Panc1 (cell line): ENCODE data around the gene RNF220. TPM values are rescaled to one million over a fixed set of nuclear protein-coding genes. Genes with fewer than 3 reads are reported as not detected.

Experiments used
- ATAC-seq: fragments of 200-7000 bp; cut with Tn5 transposase; 2 replicates; pipeline ENCODE4 v1.9.1; 2020; ENCODE audit warnings: mild to moderate bottlenecking, moderate library complexity
- BruUV-seq: library from RNA; stranded (reverse); fragments of 400-500 nt; replicated peaks from 2 replicates; lab custom pipeline; 2021; lab: Mats Ljungman, UMichigan
- CTCF ChIA-PET: fragments of 300-600 bp; sonication (Branson Sonifier 250); formaldehyde crosslinking; loops from one replicate; lab custom pipeline; 2022; ENCODE audit warnings: antibody characterized with exemption; lab: Charles Lee
- POLR2A ChIA-PET: fragments of 300-600 bp; sonication (Branson Sonifier 250); formaldehyde crosslinking; loops from one replicate; lab custom pipeline; 2022; ENCODE audit warnings: antibody characterized with exemption; lab: Charles Lee
- DNase-seq: peaks from one replicate; pipeline ENCODE4 v3.0.0-alpha.2; 2010; ENCODE audit warnings: low read depth, low spot score
- H3K27ac ChIP-seq: 2 replicates; pipeline ENCODE4 v1.5.1; 2011; ENCODE audit warnings: mild to moderate bottlenecking, low read length, inconsistent platforms
- H3K27me3 ChIP-seq: fragments of 200-500 bp; sonication (Bioruptor generic); 2 replicates; pipeline ENCODE4 v1.6.0; 2014; ENCODE audit warnings: low read length, inconsistent platforms; ENCODE audit not compliant: control insufficient read depth, insufficient read depth
- H3K36me3 ChIP-seq: fragments of 200-500 bp; sonication (Bioruptor generic); 2 replicates; pipeline ENCODE4 v1.5.1; 2014; ENCODE audit warnings: inconsistent platforms, mild to moderate bottlenecking, low read length, moderate library complexity; ENCODE audit not compliant: control insufficient read depth, insufficient read depth
- H3K4me1 ChIP-seq: 2 replicates; pipeline ENCODE4 v1.5.1; 2011; ENCODE audit warnings: inconsistent platforms, mild to moderate bottlenecking, low read length, moderate library complexity; ENCODE audit not compliant: control insufficient read depth, insufficient read depth
- H3K4me3 ChIP-seq, 2 experiments: 2 replicates each; pipeline ENCODE4 v1.5.1; 2011 to 2012; ENCODE audit warnings: low read depth in 2 of 2, low read length in 2 of 2, mild to moderate bottlenecking in 2 of 2, inconsistent platforms in 1 of 2, moderate library complexity in 1 of 2
- H3K9me3 ChIP-seq: fragments of 200-500 bp; sonication (Bioruptor generic); 2 replicates; pipeline ENCODE4 v1.5.1; 2014; ENCODE audit warnings: low read depth, mild to moderate bottlenecking, inconsistent platforms, low read length, moderate library complexity; ENCODE audit not compliant: control insufficient read depth, insufficient read depth
- POLR2AphosphoS5 ChIP-seq: IDR thresholded peaks from 2 replicates; pipeline ENCODE4 v1.6.1; 2012; ENCODE audit warnings: mild to moderate bottlenecking, low read depth, low read length, moderate library complexity
- REST ChIP-seq, 2 experiments: IDR thresholded peaks; 2 replicates each; pipeline ENCODE4 v1.6.1; 2011 to 2012; ENCODE audit warnings: low read depth in 2 of 2, control low read depth in 1 of 2, low read length in 1 of 2, mild to moderate bottlenecking in 1 of 2, moderate library complexity in 1 of 2; ENCODE audit not compliant: insufficient read depth in 1 of 2
- SIN3A ChIP-seq: IDR thresholded peaks from 2 replicates; pipeline ENCODE4 v1.6.1; 2012; ENCODE audit warnings: low read depth, mild to moderate bottlenecking, low read length, moderate library complexity, borderline replicate concordance; ENCODE audit not compliant: insufficient read depth
- TCF7L2 ChIP-seq: IDR thresholded peaks from 2 replicates; pipeline ENCODE4 v1.6.1; 2011; ENCODE audit warnings: mild to moderate bottlenecking, low read depth, low read length, inconsistent platforms
- in situ Hi-C: cut with HindIII; loops from 2 replicates; pipeline ENCODE4 v1.10.0; 2016; ENCODE audit warnings: low sequenced_read_pairs, low pct_unique_long_range_greater_than_20kb
- intact Hi-C: fragments of 100-400 bp; cut with micrococcal nuclease; formaldehyde crosslinking; loops from one replicate; pipeline ENCODE4 v1.10.0; 2022; ENCODE audit not compliant: unreplicated experiment
- total RNA-seq: library from RNA; stranded (reverse); gene quantifications from one replicate; pipeline ENCODE4 v1.2.1, GENCODE V29; 2021; ENCODE audit not compliant: unreplicated experiment
- TF ChIP-seq, protein P1 (sequence below): fragments of 450-650 bp; IDR thresholded peaks from 2 replicates; pipeline ENCODE4 v1.5.1; 2017; ENCODE audit warnings: mild to moderate bottlenecking

The RNF220 gene
- total RNA-seq, 1 experiment from 2014 or later = 64.9 TPM

- TF ChIP-seq SIN3A = no peak
- TF ChIP-seq TCF7L2 = no peak
- no peak for TF ChIP-seq REST (IDR thresholded peaks at IDR 0.05; ENCODE audit: insufficient read depth in 1 of 2, low read depth in 2 of 2, low read length in 1 of 2)
- TF ChIP-seq, protein P1, sequence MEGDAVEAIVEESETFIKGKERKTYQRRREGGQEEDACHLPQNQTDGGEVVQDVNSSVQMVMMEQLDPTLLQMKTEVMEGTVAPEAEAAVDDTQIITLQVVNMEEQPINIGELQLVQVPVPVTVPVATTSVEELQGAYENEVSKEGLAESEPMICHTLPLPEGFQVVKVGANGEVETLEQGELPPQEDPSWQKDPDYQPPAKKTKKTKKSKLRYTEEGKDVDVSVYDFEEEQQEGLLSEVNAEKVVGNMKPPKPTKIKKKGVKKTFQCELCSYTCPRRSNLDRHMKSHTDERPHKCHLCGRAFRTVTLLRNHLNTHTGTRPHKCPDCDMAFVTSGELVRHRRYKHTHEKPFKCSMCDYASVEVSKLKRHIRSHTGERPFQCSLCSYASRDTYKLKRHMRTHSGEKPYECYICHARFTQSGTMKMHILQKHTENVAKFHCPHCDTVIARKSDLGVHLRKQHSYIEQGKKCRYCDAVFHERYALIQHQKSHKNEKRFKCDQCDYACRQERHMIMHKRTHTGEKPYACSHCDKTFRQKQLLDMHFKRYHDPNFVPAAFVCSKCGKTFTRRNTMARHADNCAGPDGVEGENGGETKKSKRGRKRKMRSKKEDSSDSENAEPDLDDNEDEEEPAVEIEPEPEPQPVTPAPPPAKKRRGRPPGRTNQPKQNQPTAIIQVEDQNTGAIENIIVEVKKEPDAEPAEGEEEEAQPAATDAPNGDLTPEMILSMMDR = no peak
- TF ChIP-seq POLR2AphosphoS5 = no peak
- no peaks in the 10 kb centered on the region for H3K9me3 ChIP-seq
- in situ Hi-C loops = no loop called here
- H3K4me3 ChIP-seq = no peak overlapping the region
- intact Hi-C loops = no loop called here
- ChIA-PET POLR2A (interaction anchor here (0.7 to 1.2 kb wide), 2 partner anchors 17 to 26 kb away, joined by 3 to 6 read pairs; no protein-coding TSS in a partner anchor), CTCF (no interaction called here)
- no peaks in the 10 kb centered on the region for H3K36me3 ChIP-seq
- no peaks in the 10 kb centered on the region for H3K27me3 ChIP-seq
- ATAC-seq (peak; percentile 59), DNase-seq (no peak)
- no peak overlapping the region for H3K27ac ChIP-seq
- no TSS peak for BruUV-seq
- peaks cover 11% of the 10 kb centered on the region for H3K4me1 ChIP-seq
These were observed 148.2 kb downstream of the RNF220 start for GRCh38 chr1:44553127-44553758.

GRCh38 chr1:44553771-44554170, 148.7 kb downstream of the RNF220 start:
- DNase-seq (no peak), ATAC-seq (peak; percentile 91)

More at GRCh38 chr1:44553771-44554170, 148.7 kb downstream of the RNF220 start:
- peaks cover 11% of the 10 kb centered on the region for H3K4me1 ChIP-seq
- H3K27me3 ChIP-seq = no peaks in the 10 kb centered on the region
- no peak overlapping the region for H3K4me3 ChIP-seq
- H3K9me3 ChIP-seq = no peaks in the 10 kb centered on the region
- CTCF ChIA-PET = no interaction called here
- H3K36me3 ChIP-seq = no peaks in the 10 kb centered on the region
- H3K27ac ChIP-seq = no peak overlapping the region
- TF ChIP-seq, protein P1 = no peak
- no peak for TF ChIP-seq SIN3A
- no peak for TF ChIP-seq REST (IDR thresholded peaks at IDR 0.05; ENCODE audit: insufficient read depth in 1 of 2, low read depth in 2 of 2, low read length in 1 of 2)
- TF ChIP-seq TCF7L2 = no peak
- no peak for TF ChIP-seq POLR2AphosphoS5
- intact Hi-C loops (no loop called here), in situ Hi-C loops (no loop called here)
- POLR2A ChIA-PET = interaction anchor here (1.2 kb wide), 1 partner anchor 16 kb away, joined by 3 read pairs; no protein-coding TSS in a partner anchor
- no TSS peak for BruUV-seq
